Fibroblast of the aortic adventitia (primary cell): Measurements from ENCODE around the gene SERINC5. TPM values are rescaled to one million over a fixed set of nuclear protein-coding genes. Genes with fewer than 3 reads are reported as not detected.
A peak's percentile ranks its signal among the peaks of the same experiment; 100 is the strongest.

Source experiments
- DNase-seq: peaks from one replicate; pipeline ENCODE4 v3.0.0-alpha.2; 2010; ENCODE audit warnings: low read depth
- H3K4me3 ChIP-seq: 2 replicates; pipeline ENCODE4 v1.5.1; 2011; ENCODE audit warnings: low read depth, mild to moderate bottlenecking, control low read depth, low read length, moderate library complexity
- total RNA-seq: library from RNA; depleted of rRNA; stranded (reverse); fragments of >200 nt; gene quantifications from 2 replicates; pipeline ENCODE4 v1.2.3, GENCODE V29; 2012; ENCODE audit warnings: low replicate concordance
- TF ChIP-seq, protein P1 (sequence below): IDR thresholded peaks from 2 replicates; pipeline ENCODE4 v1.5.1; 2011; ENCODE audit warnings: mild to moderate bottlenecking, low read length, control low read depth, inconsistent platforms; ENCODE audit not compliant: insufficient read depth

Gene SERINC5
- total RNA-seq, 1 donor, result 17.1 TPM

DNA sequence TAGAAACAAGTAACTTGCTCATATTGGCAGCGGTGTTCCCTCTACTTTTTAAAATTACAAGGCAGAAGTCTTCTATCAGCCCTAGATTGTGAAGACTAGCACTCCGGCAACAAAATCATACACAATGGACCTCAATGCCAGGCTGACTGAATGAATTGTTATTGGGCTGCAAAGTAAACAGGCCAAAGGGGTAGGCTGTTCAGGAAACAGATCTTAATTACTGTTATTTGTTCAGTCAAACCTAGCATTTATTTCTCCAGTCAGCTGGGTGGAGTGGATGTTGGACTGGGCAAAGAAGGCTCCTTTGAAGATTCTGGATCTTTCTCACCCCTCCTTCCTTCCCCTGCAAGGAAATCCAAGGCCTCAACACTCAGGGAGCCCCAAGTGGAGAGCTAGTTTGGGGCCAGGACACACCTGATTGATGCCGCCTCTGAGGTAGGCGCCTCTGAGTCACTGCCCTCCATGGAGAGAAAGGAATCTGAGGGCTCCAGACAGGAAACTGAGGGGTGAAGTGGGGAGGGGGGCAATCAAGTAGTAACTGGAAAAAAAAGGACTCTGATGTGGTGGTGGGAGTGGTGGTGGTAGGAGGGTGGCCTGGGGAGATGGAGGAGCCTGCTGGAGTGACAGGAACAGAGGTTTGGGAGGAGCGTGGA, 35.5 kb downstream of the SERINC5 start:
- no peak overlapping the region for H3K4me3 ChIP-seq
- no peak for DNase-seq
- TF ChIP-seq, protein P1, sequence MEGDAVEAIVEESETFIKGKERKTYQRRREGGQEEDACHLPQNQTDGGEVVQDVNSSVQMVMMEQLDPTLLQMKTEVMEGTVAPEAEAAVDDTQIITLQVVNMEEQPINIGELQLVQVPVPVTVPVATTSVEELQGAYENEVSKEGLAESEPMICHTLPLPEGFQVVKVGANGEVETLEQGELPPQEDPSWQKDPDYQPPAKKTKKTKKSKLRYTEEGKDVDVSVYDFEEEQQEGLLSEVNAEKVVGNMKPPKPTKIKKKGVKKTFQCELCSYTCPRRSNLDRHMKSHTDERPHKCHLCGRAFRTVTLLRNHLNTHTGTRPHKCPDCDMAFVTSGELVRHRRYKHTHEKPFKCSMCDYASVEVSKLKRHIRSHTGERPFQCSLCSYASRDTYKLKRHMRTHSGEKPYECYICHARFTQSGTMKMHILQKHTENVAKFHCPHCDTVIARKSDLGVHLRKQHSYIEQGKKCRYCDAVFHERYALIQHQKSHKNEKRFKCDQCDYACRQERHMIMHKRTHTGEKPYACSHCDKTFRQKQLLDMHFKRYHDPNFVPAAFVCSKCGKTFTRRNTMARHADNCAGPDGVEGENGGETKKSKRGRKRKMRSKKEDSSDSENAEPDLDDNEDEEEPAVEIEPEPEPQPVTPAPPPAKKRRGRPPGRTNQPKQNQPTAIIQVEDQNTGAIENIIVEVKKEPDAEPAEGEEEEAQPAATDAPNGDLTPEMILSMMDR, result no peak

DNA sequence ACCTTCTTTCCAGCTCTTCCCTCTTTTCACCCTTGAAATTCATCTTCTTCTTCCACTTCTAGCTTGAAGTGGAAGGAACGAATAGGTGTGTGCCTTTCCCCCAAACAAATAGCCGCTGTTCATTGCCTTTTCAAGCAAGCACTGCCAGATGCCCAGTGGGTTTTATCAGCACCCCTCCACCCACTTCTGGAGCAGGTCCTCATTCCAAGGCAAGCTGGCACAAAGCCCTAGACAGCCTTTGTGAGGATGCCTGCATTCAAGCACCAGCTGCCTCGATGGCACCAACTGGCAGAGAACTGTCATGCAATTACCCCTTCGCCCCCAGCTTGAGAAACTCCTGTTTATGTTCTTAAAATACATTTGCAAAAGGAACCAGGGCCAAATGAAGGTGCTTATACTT, 36.5 kb downstream of the SERINC5 start:
- TF ChIP-seq, protein P1, result no peak
- DNase-seq, result no peak
- no peak overlapping the region for H3K4me3 ChIP-seq

GRCh38 chr5:80217667-80218066, 38.2 kb downstream of the SERINC5 start:
- DNase-seq, result no peak
- TF ChIP-seq, protein P1, result no peak
- H3K4me3 ChIP-seq, result no peak overlapping the region

DNA sequence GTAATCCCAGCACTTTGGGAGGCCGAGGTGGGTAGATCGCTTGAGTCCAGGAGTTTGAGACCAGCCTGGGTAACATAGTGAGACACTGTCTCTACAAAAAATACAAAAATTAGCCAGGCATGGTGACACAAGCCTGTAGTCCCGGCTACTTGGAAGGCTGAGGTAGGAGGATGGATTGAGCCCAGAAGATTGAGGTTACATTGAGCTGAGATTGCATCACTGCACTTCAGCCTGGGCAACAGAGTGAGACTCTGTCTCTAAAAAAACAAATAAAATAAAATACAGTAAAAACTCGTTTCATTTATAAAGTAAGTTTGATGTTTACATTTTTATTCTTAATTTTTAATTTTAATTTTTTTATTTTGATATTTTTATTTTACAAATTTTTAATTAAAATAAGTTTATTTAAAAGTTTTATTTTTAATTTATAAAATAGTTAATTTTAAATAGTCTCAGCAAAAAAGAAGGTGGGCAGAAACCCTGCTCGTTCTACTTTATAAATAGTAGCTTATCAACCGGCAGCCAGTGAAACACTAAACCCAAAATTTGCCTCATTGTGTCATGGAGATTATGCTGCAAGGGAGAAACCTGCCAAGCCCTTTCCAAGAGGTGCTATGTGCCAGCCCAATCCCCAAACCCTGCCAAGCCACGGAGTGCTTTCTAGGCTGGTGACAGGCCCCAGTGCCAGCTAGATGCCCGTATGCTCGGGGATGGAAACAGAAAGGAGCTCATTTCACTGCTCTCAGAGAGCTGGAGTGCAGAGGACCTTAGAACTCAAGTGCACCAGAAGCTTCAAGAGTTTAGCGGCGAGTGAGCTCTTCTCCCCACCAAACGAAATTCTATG, 38.9 kb downstream of the SERINC5 start:
- DNase-seq, result peak; percentile 52
- peak overlapping the region; percentile 40 for H3K4me3 ChIP-seq
- TF ChIP-seq, protein P1, result no peak

GRCh38 chr5:80216096-80216495, 39.8 kb downstream of the SERINC5 start:
- TF ChIP-seq, protein P1, result no peak
- H3K4me3 ChIP-seq, result no peak overlapping the region
- no peak for DNase-seq

DNA sequence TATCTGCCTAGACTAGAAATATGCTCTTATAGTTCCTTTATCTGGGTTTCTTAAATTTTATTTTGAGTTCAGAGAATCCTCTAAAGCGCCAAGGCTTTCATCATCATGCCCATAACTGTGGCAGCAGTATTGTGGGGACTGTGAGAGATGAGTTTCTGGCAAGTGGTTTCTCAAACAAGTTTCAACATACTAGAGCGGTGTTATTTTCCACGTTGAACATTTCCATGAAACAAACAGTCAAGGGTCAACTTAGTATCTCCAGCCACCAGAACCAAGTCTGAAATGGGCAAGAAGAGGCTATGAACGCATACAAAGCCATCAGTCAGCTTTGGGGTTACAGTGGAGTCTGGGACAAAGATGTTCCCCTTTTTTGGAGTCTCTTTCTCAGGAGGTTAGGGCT, 40.3 kb downstream of the SERINC5 start:
- no peak overlapping the region for H3K4me3 ChIP-seq
- TF ChIP-seq, protein P1, result no peak
- no peak for DNase-seq
